ENCODE data around the gene OLIG2. TPM values are rescaled to one million over a fixed set of nuclear protein-coding genes. Genes with fewer than 3 reads are reported as not detected.

OLIG2 gene
- total RNA-seq, 2 experiments from 2014 or later: not detected

GRCh38 chr21:33018707-33019465, 6.8 kb upstream of the OLIG2 start:
- Mint-ChIP-seq H3K4me1 (ENCODE audit: low read depth) (peaks cover 32% of the 10 kb centered on the region), H3K4me3 (peak overlapping the region; percentile 56), H3K27me3 (peaks cover 94% of the 10 kb centered on the region), H3K9me3 (no peaks in the 10 kb centered on the region), H3K27ac (no peak overlapping the region), H3K36me3 (ENCODE audit: low read depth) (no peaks in the 10 kb centered on the region)
- Histone ChIP-seq H3K36me3 (ENCODE audit: insufficient read depth, low read length) (no peaks in the 10 kb centered on the region), H3K4me3 (ENCODE audit: low read length) (no peak overlapping the region), H3K4me1 (ENCODE audit: insufficient read depth, low read length) (peaks cover 32% of the 10 kb centered on the region), H3K27me3 (ENCODE audit: control insufficient read depth in 1 of 2, insufficient read depth in 2 of 2, low read length in 2 of 2) (peaks cover 64 to 76% of the 10 kb centered on the region in 2 experiments), H3K27ac (ENCODE audit: low read depth in 1 of 2, low read length in 2 of 2) (no peak overlapping the region), H3K9me3 (ENCODE audit: control insufficient read depth in 1 of 2, insufficient read depth in 1 of 2, low read length in 2 of 2) (peaks cover 0 to 9% of the 10 kb centered on the region in 2 experiments)
- no peak for DNase-seq
- TF ChIP-seq CTCF (IDR thresholded peaks at IDR 0.05): no peak
- CTCF ChIA-PET: no interaction called here
- POLR2A ChIA-PET: no interaction called here
- no peak for ATAC-seq (ENCODE audit: poor library complexity)
- intact Hi-C loops (cut with DNase I, micrococcal nuclease): no loop called here

- TF ChIP-seq CTCF (IDR thresholded peaks at IDR 0.05): no peak
- Histone ChIP-seq H3K27me3 (ENCODE audit: control insufficient read depth in 1 of 2, insufficient read depth in 2 of 2, low read length in 2 of 2) (peaks cover 70 to 81% of the 10 kb centered on the region in 2 experiments), H3K4me1 (ENCODE audit: insufficient read depth, low read length) (peaks cover 39% of the 10 kb centered on the region), H3K4me3 (ENCODE audit: low read length) (no peak overlapping the region), H3K36me3 (ENCODE audit: insufficient read depth, low read length) (no peaks in the 10 kb centered on the region), H3K27ac (ENCODE audit: low read depth in 1 of 2, low read length in 2 of 2) (no peak overlapping the region), H3K9me3 (ENCODE audit: control insufficient read depth in 1 of 2, insufficient read depth in 1 of 2, low read length in 2 of 2) (peaks cover 0 to 15% of the 10 kb centered on the region in 2 experiments)
- DNase-seq (no peak), ATAC-seq (ENCODE audit: poor library complexity) (no peak)
- CTCF ChIA-PET: no interaction called here
- Mint-ChIP-seq H3K27ac (no peak overlapping the region), H3K36me3 (ENCODE audit: low read depth) (no peaks in the 10 kb centered on the region), H3K9me3 (no peaks in the 10 kb centered on the region), H3K4me1 (ENCODE audit: low read depth) (peaks cover 38% of the 10 kb centered on the region), H3K27me3 (peaks cover 94% of the 10 kb centered on the region), H3K4me3 (peak overlapping the region; percentile 56)
- POLR2A ChIA-PET: no interaction called here
- intact Hi-C loops (cut with DNase I, micrococcal nuclease): no loop called here
Measured at GRCh38 chr21:33019516-33019884, 6.2 kb upstream of the OLIG2 start.

- ChIA-PET CTCF (no interaction called here), POLR2A (no interaction called here)
- peaks cover 0 to 20% of the 10 kb centered on the region in 2 experiments for H3K9me3 ChIP-seq (ENCODE audit: control insufficient read depth in 1 of 2, insufficient read depth in 1 of 2, low read length in 2 of 2)
- H3K4me3 ChIP-seq (ENCODE audit: low read length): peak overlapping the region; percentile 10
- no peaks in the 10 kb centered on the region for H3K9me3 Mint-ChIP-seq
- DNase-seq (peak in 2 of 14 experiments; percentile 13 to 34), ATAC-seq (ENCODE audit: poor library complexity) (peak; percentile 51)
- peaks cover 75 to 87% of the 10 kb centered on the region in 2 experiments for H3K27me3 ChIP-seq (ENCODE audit: control insufficient read depth in 1 of 2, insufficient read depth in 2 of 2, low read length in 2 of 2)
- intact Hi-C loops (cut with DNase I, micrococcal nuclease): no loop called here
- H3K4me1 ChIP-seq (ENCODE audit: insufficient read depth, low read length): peaks cover 44% of the 10 kb centered on the region
- no peak for TF ChIP-seq CTCF (IDR thresholded peaks at IDR 0.05)
- no peak overlapping the region for H3K27ac Mint-ChIP-seq
- H3K36me3 ChIP-seq (ENCODE audit: insufficient read depth, low read length): no peaks in the 10 kb centered on the region
- no peaks in the 10 kb centered on the region for H3K36me3 Mint-ChIP-seq (ENCODE audit: low read depth)
- H3K4me3 Mint-ChIP-seq: peak overlapping the region; percentile 75
- H3K27me3 Mint-ChIP-seq: peaks cover 94% of the 10 kb centered on the region
- no peak overlapping the region for H3K27ac ChIP-seq (ENCODE audit: low read depth in 1 of 2, low read length in 2 of 2)
- peaks cover 43% of the 10 kb centered on the region for H3K4me1 Mint-ChIP-seq (ENCODE audit: low read depth)
Measured at GRCh38 chr21:33019885-33020557, 5.7 kb upstream of the OLIG2 start.

All from CD4-positive, alpha-beta T cell (primary cell).